Measurements from ENCODE around the gene NBAS. TPM values are rescaled to one million over a fixed set of nuclear protein-coding genes. Genes with fewer than 3 reads are reported as not detected.

NBAS gene
- total and polyA plus RNA-seq, 9 of the 15 experiments (the other 6 are each of a cell fraction or from before 2014, with no cell fraction given), result 15.3 to 94.4 (median 69.9) TPM

DNA sequence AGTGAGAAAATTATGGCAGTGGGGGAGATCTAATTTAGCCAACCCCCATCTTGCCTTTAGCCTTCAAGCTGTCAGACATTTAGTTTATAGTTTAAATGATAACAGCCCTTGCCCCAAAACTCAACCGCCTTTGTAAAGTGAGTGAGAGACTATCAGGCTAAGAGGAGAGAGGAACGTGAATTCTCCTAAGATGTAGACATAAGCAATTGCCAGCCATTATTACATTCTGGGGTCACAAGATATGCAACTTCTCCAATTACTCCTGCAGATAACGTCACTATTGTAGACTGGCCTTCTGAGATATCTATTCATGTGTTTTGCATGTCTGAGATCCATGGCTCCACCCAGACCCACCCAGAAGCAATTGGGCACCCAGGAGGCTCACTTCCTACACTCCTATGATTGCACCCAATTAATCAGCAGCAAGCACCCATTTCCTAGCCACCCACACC is 307.3 kb downstream of the NBAS start (continued):
- TF ChIP-seq, protein P1, sequence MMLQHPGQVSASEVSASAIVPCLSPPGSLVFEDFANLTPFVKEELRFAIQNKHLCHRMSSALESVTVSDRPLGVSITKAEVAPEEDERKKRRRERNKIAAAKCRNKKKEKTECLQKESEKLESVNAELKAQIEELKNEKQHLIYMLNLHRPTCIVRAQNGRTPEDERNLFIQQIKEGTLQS (IDR thresholded peaks at IDR 0.05), result peak; percentile 40; the same call in 1 of the 2 replicates
- TF ChIP-seq, protein P1 (CRISPR knock-in tag; conservative IDR thresholded peaks at IDR 0.05), result no peak; the same call in 1 of the 2 replicates
- TF ChIP-seq U2AF1 (optimal IDR thresholded peaks at IDR 0.05; ENCODE audit: low read depth, low read length) (no peak), ZKSCAN1 (IDR thresholded peaks at IDR 0.05; ENCODE audit: low read depth, low read length) (no peak), ZNF77 (CRISPR knock-in tag; IDR thresholded peaks at IDR 0.05) (no peak), MCM5 (IDR thresholded peaks at IDR 0.05; ENCODE audit: low read depth) (no peak), POLR3G (IDR thresholded peaks at IDR 0.05; ENCODE audit: extremely low read depth, insufficient read length, insufficient replicate concordance) (no peak), CBX3 (IDR thresholded peaks at IDR 0.05; ENCODE audit: borderline replicate concordance in 1 of 2, low read length in 2 of 2) (no peak; a peak in 1 of 3 replicates), MAFG (tag; conservative IDR thresholded peaks at IDR 0.05) (no peak), SIN3B (IDR thresholded peaks at IDR 0.05; ENCODE audit: low read depth) (no peak), ZNF282 (CRISPR knock-in tag; IDR thresholded peaks at IDR 0.05) (no peak), ASH1L (IDR thresholded peaks at IDR 0.05; ENCODE audit: borderline replicate concordance, low read depth, partially characterized antibody) (no peak), ZNF197 (CRISPR knock-in tag; IDR thresholded peaks at IDR 0.05; ENCODE audit: low read depth) (no peak), HNRNPH1 (optimal IDR thresholded peaks at IDR 0.05; ENCODE audit: low read depth, low read length) (no peak), NR1H2 (CRISPR knock-in tag; IDR thresholded peaks at IDR 0.05) (no peak)
- TF ChIP-seq, protein P2, sequence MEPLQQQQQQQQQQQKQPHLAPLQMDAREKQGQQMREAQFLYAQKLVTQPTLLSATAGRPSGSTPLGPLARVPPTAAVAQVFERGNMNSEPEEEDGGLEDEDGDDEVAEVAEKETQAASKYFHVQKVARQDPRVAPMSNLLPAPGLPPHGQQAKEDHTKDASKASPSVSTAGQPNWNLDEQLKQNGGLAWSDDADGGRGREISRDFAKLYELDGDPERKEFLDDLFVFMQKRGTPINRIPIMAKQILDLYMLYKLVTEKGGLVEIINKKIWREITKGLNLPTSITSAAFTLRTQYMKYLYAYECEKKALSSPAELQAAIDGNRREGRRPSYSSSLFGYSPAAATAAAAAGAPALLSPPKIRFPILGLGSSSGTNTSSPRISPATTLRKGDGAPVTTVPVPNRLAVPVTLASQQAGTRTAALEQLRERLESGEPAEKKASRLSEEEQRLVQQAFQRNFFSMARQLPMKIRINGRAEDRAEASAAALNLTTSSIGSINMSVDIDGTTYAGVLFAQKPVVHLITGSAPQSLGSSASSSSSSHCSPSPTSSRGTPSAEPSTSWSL (CRISPR knock-in tag; IDR thresholded peaks at IDR 0.05; ENCODE audit: borderline replicate concordance), result no peak
- TF ChIP-seq, protein P3, sequence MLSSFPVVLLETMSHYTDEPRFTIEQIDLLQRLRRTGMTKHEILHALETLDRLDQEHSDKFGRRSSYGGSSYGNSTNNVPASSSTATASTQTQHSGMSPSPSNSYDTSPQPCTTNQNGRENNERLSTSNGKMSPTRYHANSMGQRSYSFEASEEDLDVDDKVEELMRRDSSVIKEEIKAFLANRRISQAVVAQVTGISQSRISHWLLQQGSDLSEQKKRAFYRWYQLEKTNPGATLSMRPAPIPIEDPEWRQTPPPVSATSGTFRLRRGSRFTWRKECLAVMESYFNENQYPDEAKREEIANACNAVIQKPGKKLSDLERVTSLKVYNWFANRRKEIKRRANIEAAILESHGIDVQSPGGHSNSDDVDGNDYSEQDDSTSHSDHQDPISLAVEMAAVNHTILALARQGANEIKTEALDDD (IDR thresholded peaks at IDR 0.05), result no peak
- TF ChIP-seq, protein P4, sequence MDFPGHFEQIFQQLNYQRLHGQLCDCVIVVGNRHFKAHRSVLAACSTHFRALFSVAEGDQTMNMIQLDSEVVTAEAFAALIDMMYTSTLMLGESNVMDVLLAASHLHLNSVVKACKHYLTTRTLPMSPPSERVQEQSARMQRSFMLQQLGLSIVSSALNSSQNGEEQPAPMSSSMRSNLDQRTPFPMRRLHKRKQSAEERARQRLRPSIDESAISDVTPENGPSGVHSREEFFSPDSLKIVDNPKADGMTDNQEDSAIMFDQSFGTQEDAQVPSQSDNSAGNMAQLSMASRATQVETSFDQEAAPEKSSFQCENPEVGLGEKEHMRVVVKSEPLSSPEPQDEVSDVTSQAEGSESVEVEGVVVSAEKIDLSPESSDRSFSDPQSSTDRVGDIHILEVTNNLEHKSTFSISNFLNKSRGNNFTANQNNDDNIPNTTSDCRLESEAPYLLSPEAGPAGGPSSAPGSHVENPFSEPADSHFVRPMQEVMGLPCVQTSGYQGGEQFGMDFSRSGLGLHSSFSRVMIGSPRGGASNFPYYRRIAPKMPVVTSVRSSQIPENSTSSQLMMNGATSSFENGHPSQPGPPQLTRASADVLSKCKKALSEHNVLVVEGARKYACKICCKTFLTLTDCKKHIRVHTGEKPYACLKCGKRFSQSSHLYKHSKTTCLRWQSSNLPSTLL (IDR thresholded peaks at IDR 0.05), result no peak
- TF ChIP-seq, protein P5, sequence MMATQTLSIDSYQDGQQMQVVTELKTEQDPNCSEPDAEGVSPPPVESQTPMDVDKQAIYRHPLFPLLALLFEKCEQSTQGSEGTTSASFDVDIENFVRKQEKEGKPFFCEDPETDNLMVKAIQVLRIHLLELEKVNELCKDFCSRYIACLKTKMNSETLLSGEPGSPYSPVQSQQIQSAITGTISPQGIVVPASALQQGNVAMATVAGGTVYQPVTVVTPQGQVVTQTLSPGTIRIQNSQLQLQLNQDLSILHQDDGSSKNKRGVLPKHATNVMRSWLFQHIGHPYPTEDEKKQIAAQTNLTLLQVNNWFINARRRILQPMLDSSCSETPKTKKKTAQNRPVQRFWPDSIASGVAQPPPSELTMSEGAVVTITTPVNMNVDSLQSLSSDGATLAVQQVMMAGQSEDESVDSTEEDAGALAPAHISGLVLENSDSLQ (IDR thresholded peaks at IDR 0.05), result peak; percentile 67
- TF ChIP-seq, protein P6, sequence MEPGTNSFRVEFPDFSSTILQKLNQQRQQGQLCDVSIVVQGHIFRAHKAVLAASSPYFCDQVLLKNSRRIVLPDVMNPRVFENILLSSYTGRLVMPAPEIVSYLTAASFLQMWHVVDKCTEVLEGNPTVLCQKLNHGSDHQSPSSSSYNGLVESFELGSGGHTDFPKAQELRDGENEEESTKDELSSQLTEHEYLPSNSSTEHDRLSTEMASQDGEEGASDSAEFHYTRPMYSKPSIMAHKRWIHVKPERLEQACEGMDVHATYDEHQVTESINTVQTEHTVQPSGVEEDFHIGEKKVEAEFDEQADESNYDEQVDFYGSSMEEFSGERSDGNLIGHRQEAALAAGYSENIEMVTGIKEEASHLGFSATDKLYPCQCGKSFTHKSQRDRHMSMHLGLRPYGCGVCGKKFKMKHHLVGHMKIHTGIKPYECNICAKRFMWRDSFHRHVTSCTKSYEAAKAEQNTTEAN (CRISPR knock-in tag; IDR thresholded peaks at IDR 0.05), result no peak

Measured in K562 (cell line).